ENCODE data around the gene HS3ST4.

HS3ST4 gene

GRCh38 chr16:25916037-25916436 is 224.3 kb downstream of the HS3ST4 start:
- Histone ChIP-seq H3K27ac (no peak overlapping the region), H3K9ac (no peak overlapping the region), H3K79me2 (ENCODE audit: insufficient read depth, low read depth) (no peaks in the 10 kb centered on the region), H2AFZ (ENCODE audit: low read depth) (no peak overlapping the region), H3K4me3 (IDR thresholded peaks at IDR 0.05; ENCODE audit: insufficient read depth, low read depth, low read length) (no peak overlapping the region), H4K20me1 (ENCODE audit: insufficient read depth) (no peaks in the 10 kb centered on the region), H3K27me3 (ENCODE audit: insufficient read depth, low read depth) (no peaks in the 10 kb centered on the region), H3K4me1 (ENCODE audit: low read depth, poor library complexity, severe bottlenecking) (no peaks in the 10 kb centered on the region), H3K4me2 (no peak overlapping the region), H3K36me3 (ENCODE audit: insufficient read depth) (no peaks in the 10 kb centered on the region)
- TF ChIP-seq, protein P1, sequence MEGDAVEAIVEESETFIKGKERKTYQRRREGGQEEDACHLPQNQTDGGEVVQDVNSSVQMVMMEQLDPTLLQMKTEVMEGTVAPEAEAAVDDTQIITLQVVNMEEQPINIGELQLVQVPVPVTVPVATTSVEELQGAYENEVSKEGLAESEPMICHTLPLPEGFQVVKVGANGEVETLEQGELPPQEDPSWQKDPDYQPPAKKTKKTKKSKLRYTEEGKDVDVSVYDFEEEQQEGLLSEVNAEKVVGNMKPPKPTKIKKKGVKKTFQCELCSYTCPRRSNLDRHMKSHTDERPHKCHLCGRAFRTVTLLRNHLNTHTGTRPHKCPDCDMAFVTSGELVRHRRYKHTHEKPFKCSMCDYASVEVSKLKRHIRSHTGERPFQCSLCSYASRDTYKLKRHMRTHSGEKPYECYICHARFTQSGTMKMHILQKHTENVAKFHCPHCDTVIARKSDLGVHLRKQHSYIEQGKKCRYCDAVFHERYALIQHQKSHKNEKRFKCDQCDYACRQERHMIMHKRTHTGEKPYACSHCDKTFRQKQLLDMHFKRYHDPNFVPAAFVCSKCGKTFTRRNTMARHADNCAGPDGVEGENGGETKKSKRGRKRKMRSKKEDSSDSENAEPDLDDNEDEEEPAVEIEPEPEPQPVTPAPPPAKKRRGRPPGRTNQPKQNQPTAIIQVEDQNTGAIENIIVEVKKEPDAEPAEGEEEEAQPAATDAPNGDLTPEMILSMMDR (conservative IDR thresholded peaks at IDR 0.05; ENCODE audit: low read depth, low read length), result no peak

DNA sequence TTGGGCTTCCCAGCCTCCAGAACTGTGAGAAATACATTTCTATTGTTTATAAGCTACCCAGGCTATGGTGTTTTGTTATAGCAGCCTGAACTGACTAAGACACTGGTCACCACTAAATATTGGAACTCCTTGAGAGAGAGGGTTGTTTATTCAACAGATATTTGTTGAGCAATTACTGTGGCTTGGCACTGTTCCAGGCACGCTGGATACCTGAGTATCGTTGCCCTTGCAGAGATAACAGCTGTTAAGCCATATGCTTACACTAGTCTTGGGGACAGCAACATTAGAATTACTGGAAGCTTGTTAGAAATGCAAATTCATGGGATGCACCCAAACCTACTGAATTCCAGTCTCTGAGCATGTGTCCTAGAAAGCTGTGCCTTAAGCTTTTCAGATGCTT is 230.7 kb downstream of the HS3ST4 start:
- TF ChIP-seq, protein P1 (conservative IDR thresholded peaks at IDR 0.05; ENCODE audit: low read depth, low read length), result no peak
- H3K79me2 ChIP-seq (ENCODE audit: insufficient read depth, low read depth), result no peaks in the 10 kb centered on the region

GRCh38 chr16:25925421-25925820 is 233.7 kb downstream of the HS3ST4 start:
- no peak overlapping the region for H2AFZ ChIP-seq (ENCODE audit: low read depth)
- H3K36me3 ChIP-seq (ENCODE audit: insufficient read depth), result no peaks in the 10 kb centered on the region
- no peak overlapping the region for H3K27ac ChIP-seq
- TF ChIP-seq, protein P1 (conservative IDR thresholded peaks at IDR 0.05; ENCODE audit: low read depth, low read length), result no peak
- H4K20me1 ChIP-seq (ENCODE audit: insufficient read depth), result no peaks in the 10 kb centered on the region
- no peaks in the 10 kb centered on the region for H3K4me1 ChIP-seq (ENCODE audit: low read depth, poor library complexity, severe bottlenecking)
- no peaks in the 10 kb centered on the region for H3K79me2 ChIP-seq (ENCODE audit: insufficient read depth, low read depth)
- H3K9ac ChIP-seq, result no peak overlapping the region
- H3K4me2 ChIP-seq, result no peak overlapping the region
- H3K4me3 ChIP-seq (IDR thresholded peaks at IDR 0.05; ENCODE audit: insufficient read depth, low read depth, low read length), result no peak overlapping the region
- no peaks in the 10 kb centered on the region for H3K27me3 ChIP-seq (ENCODE audit: insufficient read depth, low read depth)

More for the DNA sequence above, 230.7 kb downstream of the HS3ST4 start:
- Histone ChIP-seq H2AFZ (ENCODE audit: low read depth) (no peak overlapping the region), H3K27ac (no peak overlapping the region), H3K4me2 (no peak overlapping the region), H3K36me3 (ENCODE audit: insufficient read depth) (no peaks in the 10 kb centered on the region), H3K4me1 (ENCODE audit: low read depth, poor library complexity, severe bottlenecking) (no peaks in the 10 kb centered on the region), H3K4me3 (IDR thresholded peaks at IDR 0.05; ENCODE audit: insufficient read depth, low read depth, low read length) (no peak overlapping the region), H3K27me3 (ENCODE audit: insufficient read depth, low read depth) (no peaks in the 10 kb centered on the region), H3K9ac (no peak overlapping the region), H4K20me1 (ENCODE audit: insufficient read depth) (no peaks in the 10 kb centered on the region)

DNA sequence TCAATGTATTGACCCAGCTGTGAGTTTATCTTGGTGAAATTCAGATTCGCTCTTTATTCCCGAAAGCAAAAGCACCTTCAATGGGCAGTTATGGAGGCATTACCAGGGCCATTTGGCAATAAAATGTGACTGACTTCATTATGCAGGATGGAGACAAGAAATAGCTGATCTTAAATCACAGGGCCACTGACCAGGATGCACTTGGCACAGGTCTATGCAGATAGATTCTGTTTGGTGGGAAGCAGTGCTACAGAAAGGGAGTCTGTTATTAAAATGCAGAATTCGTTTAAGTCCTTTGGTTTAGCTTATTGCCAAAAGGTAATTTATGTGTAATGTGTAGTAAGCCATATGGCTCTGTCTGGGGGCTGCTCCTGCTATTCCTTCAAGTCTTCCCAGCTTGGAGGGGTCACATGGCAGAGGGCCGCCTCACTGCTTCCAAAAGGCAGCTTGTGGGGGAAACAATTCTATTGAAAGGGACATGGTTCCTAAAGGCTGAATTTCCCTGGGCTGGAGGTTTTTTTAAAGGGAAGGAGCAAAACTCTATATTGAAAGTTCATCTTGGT is 239.8 kb downstream of the HS3ST4 start:
- no peak overlapping the region for H3K27ac ChIP-seq
- H3K79me2 ChIP-seq (ENCODE audit: insufficient read depth, low read depth), result no peaks in the 10 kb centered on the region
- no peak overlapping the region for H3K4me2 ChIP-seq
- no peaks in the 10 kb centered on the region for H3K27me3 ChIP-seq (ENCODE audit: insufficient read depth, low read depth)
- TF ChIP-seq, protein P1 (conservative IDR thresholded peaks at IDR 0.05; ENCODE audit: low read depth, low read length), result no peak
- no peaks in the 10 kb centered on the region for H3K4me1 ChIP-seq (ENCODE audit: low read depth, poor library complexity, severe bottlenecking)
- H2AFZ ChIP-seq (ENCODE audit: low read depth), result no peak overlapping the region
- H4K20me1 ChIP-seq (ENCODE audit: insufficient read depth), result no peaks in the 10 kb centered on the region
- no peak overlapping the region for H3K9ac ChIP-seq
- H3K4me3 ChIP-seq (IDR thresholded peaks at IDR 0.05; ENCODE audit: insufficient read depth, low read depth, low read length), result no peak overlapping the region
- H3K36me3 ChIP-seq (ENCODE audit: insufficient read depth), result no peaks in the 10 kb centered on the region
